ENCODE data around the gene RALGPS1. TPM values are rescaled to one million over a fixed set of nuclear protein-coding genes. Genes with fewer than 3 reads are reported as not detected.

RALGPS1 gene
- total and polyA plus RNA-seq, 2 of the 13 experiments (the other 11 are each of a cell fraction or from before 2014, with no cell fraction given) = 3.7 to 6.5 TPM

GRCh38 chr9:127159325-127159801 is 244.8 kb downstream of the RALGPS1 start (continued):
- TF ChIP-seq TFE3 (CRISPR knock-in tag; IDR thresholded peaks at IDR 0.05) = peak; percentile 99
- peak; percentile 95 for TF ChIP-seq ZNF44 (CRISPR knock-in tag; IDR thresholded peaks at IDR 0.05)
- no peak for TF ChIP-seq NCOA1 (CRISPR knock-in tag; IDR thresholded peaks at IDR 0.05)
- TF ChIP-seq HES4 (CRISPR knock-in tag; IDR thresholded peaks at IDR 0.05; ENCODE audit: borderline replicate concordance) = peak; percentile 98
- TF ChIP-seq SOX6 (IDR thresholded peaks at IDR 0.05) = no peak
- peak; percentile 83 for TF ChIP-seq SOX6 (CRISPR knock-in tag; IDR thresholded peaks at IDR 0.05)
- no peak; the same call in 1 of the 2 replicates for TF ChIP-seq EHMT2 (IDR thresholded peaks at IDR 0.05; ENCODE audit: borderline replicate concordance, low read depth, low read length)
- peak; percentile 99 for TF ChIP-seq ZNF251 (CRISPR knock-in tag; IDR thresholded peaks at IDR 0.05)
- TF ChIP-seq ELK4 (CRISPR knock-in tag; IDR thresholded peaks at IDR 0.05; ENCODE audit: borderline replicate concordance) = no peak
- no peak for TF ChIP-seq ZBTB40 (IDR thresholded peaks at IDR 0.05)
- peak; percentile 95 for TF ChIP-seq ZBTB40 (CRISPR knock-in tag; IDR thresholded peaks at IDR 0.05)
- no peak for TF ChIP-seq ZNF10 (CRISPR knock-in tag; IDR thresholded peaks at IDR 0.05; ENCODE audit: borderline replicate concordance, low read depth)
- no peak for TF ChIP-seq PTBP1 (IDR thresholded peaks at IDR 0.05; ENCODE audit: low read depth, low read length, poor library complexity, severe bottlenecking)
- TF ChIP-seq ZNF570 (CRISPR knock-in tag; IDR thresholded peaks at IDR 0.05; ENCODE audit: borderline replicate concordance) = 0 out of 2 replicates have a peak, but pooled peaks have one; percentile 62
- peak; percentile 97 for TF ChIP-seq ZNF136 (CRISPR knock-in tag; IDR thresholded peaks at IDR 0.05; ENCODE audit: low read depth)
- 0 out of 2 replicates have a peak, but pooled peaks have one; percentile 55 for TF ChIP-seq SP140L (CRISPR knock-in tag; IDR thresholded peaks at IDR 0.05; ENCODE audit: borderline replicate concordance)
- peak; percentile 80 for TF ChIP-seq ETV5 (CRISPR knock-in tag; IDR thresholded peaks at IDR 0.05; ENCODE audit: borderline replicate concordance)
- TF ChIP-seq, protein P1, sequence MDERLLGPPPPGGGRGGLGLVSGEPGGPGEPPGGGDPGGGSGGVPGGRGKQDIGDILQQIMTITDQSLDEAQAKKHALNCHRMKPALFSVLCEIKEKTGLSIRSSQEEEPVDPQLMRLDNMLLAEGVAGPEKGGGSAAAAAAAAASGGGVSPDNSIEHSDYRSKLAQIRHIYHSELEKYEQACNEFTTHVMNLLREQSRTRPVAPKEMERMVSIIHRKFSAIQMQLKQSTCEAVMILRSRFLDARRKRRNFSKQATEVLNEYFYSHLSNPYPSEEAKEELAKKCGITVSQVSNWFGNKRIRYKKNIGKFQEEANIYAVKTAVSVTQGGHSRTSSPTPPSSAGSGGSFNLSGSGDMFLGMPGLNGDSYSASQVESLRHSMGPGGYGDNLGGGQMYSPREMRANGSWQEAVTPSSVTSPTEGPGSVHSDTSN (CRISPR knock-in tag; IDR thresholded peaks at IDR 0.05) = 0 out of 2 replicates have a peak, but pooled peaks have one; percentile 9

Measured in HepG2 (cell line).